HepG2 (cell line): ENCODE results near the gene ABCC1. TPM values are rescaled to one million over a fixed set of nuclear protein-coding genes. Genes with fewer than 3 reads are reported as not detected.

Experiments used
- EP300 ChIP-seq, 3 experiments: sonication (generic) in 1 of 3; formaldehyde crosslinking in 1 of 3; IDR thresholded peaks; 2 replicates each; pipeline versions ENCODE4 v1.5.1 to v1.6.1; 2011 to 2020; ENCODE audit warnings: low read depth in 2 of 3, low read length in 2 of 3, borderline replicate concordance in 1 of 3, improper control_type of control experiment in 1 of 3, mild to moderate bottlenecking in 1 of 3, missing genetic modification reagents in 1 of 3, moderate library complexity in 1 of 3
- NCOR1 ChIP-seq: fragments of 200-600 bp; sonication (generic); IDR thresholded peaks from 2 replicates; pipeline ENCODE4 v1.7.0; 2017; ENCODE audit warnings: antibody characterized with exemption, low read length, borderline replicate concordance
- PHF8 ChIP-seq: sonication (generic); formaldehyde crosslinking; IDR thresholded peaks from 2 replicates; pipeline ENCODE4 v1.5.0; 2020; ENCODE audit warnings: missing genetic modification reagents
- SAP130 ChIP-seq: IDR thresholded peaks from 2 replicates; pipeline ENCODE4 v1.6.1; 2016; ENCODE audit warnings: low read depth
- XBP1 ChIP-seq: sonication (generic); formaldehyde crosslinking; IDR thresholded peaks from 2 replicates; pipeline ENCODE4 v1.5.0; 2020; ENCODE audit warnings: missing genetic modification reagents
- ZMYM4 ChIP-seq: sonication (generic); formaldehyde crosslinking; IDR thresholded peaks from 2 replicates; pipeline ENCODE4 v1.8.1; 2023; ENCODE audit warnings: mild to moderate bottlenecking, missing genetic modification reagents
- ZNF441 ChIP-seq: sonication (generic); formaldehyde crosslinking; IDR thresholded peaks from 2 replicates; pipeline ENCODE4 v1.7.0; 2021; ENCODE audit warnings: missing genetic modification reagents, borderline replicate concordance
- ZNF496 ChIP-seq: sonication (generic); formaldehyde crosslinking; IDR thresholded peaks from 2 replicates; pipeline ENCODE4 v1.8.1; 2023; ENCODE audit warnings: mild to moderate bottlenecking, moderate library complexity, missing genetic modification reagents; ENCODE audit not compliant: insufficient replicate concordance
- ZNF772 ChIP-seq: sonication (generic); formaldehyde crosslinking; IDR thresholded peaks from 2 replicates; pipeline ENCODE4 v1.5.0; 2020; ENCODE audit warnings: mild to moderate bottlenecking, missing genetic modification reagents
- polyA plus RNA-seq, 8 experiments: library from polyadenylated mRNA; depleted of rRNA in 3 of 8; stranded (reverse) in 7 of 8; unstranded in 1 of 8; fragments of >200 nt; fragmentation: Illumina TruSeq in 4 of 8; extraction: Trizol in 4 of 8; gene quantifications; 2 replicates each; pipeline versions ENCODE4 v1.2.1 to v1.2.3, GENCODE V29; 2011 to 2016; ENCODE audit warnings: low read depth in 4 of 8, missing spikeins in 1 of 8, mixed read lengths in 1 of 8; ENCODE audit not compliant: insufficient read depth in 1 of 8
- total RNA-seq, 5 experiments: library from RNA; depleted of rRNA; stranded (reverse); fragments of >200 nt; fragmentation: Illumina TruSeq; extraction: Trizol; gene quantifications; 2 replicates each; pipeline ENCODE4 v1.2.3, GENCODE V29; 2016; ENCODE audit warnings: low read depth in 1 of 5
- TF ChIP-seq, protein P1 (sequence below): sonication (generic); formaldehyde crosslinking; IDR thresholded peaks from 2 replicates; pipeline ENCODE4 v1.5.0; 2020; ENCODE audit warnings: missing genetic modification reagents, mild to moderate bottlenecking, borderline replicate concordance
- TF ChIP-seq, protein P2 (sequence below): IDR thresholded peaks from 2 replicates; pipeline ENCODE4 v1.6.1; 2016; ENCODE audit warnings: missing compliant biosample characterization, missing genetic modification reagents, borderline replicate concordance
- TF ChIP-seq, protein P3 (sequence below): sonication (generic); formaldehyde crosslinking; IDR thresholded peaks from 2 replicates; pipeline ENCODE4 v1.5.1; 2020; ENCODE audit warnings: mild to moderate bottlenecking, missing genetic modification reagents, moderate library complexity
- TF ChIP-seq, protein P4 (sequence below): sonication (generic); formaldehyde crosslinking; IDR thresholded peaks from one replicate; pipeline ENCODE4 v1.5.1; 2020; ENCODE audit warnings: mild to moderate bottlenecking, missing genetic modification reagents; ENCODE audit errors: not compliant biosample characterization

The ABCC1 gene
- total and polyA plus RNA-seq, 2 of the 13 experiments (the other 11 are each of a cell fraction or from before 2014, with no cell fraction given) = 13.0 to 30.6 TPM

DNA sequence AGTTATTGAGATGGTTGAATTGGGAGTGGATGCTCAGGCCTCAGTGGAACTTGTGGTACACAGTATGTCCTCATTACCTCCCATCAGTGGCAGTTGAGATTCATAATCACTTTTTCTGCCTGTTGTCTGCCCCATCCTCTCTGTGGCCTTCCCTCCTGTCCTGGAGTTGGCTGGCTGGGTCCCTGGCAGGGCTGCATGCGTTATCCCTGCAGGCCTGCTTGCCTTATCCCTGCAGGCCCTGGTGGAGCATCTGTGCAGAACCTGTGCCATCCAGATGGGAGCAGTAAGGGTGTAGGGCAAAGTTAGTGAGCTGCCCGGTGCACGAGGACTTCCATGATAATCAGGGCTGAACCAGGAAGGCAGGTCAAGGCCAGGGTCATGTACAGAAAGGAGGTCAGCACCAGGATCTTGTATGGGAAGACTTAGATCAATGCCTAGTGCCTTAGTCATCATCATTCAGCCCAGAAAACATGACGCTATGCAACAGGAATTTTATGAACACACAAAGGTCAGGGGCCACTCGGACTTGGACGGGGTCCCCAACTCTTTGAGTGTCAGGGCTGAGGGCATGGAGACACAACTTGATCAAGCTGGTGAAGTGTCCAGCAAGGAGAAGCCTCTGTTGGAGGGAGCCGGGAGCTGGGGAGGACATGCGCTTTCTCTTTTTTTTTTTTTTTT is 47.2 kb downstream of the ABCC1 start (continued):
- TF ChIP-seq ZNF496 (CRISPR knock-in tag) (no peak), SAP130 (CRISPR knock-in tag) (peak; percentile 96), ZNF772 (peak; percentile 46; the same call in 1 of the 2 replicates), NCOR1 (peak; percentile 96), PHF8 (CRISPR knock-in tag) (peak; percentile 41; the same call in 1 of the 2 replicates), ZNF441 (CRISPR knock-in tag) (peak; percentile 96), ZMYM4 (CRISPR knock-in tag) (peak; percentile 66; the same call in 1 of the 2 replicates), XBP1 (CRISPR knock-in tag) (no peak; the same call in 1 of the 2 replicates), EP300 (IDR thresholded peaks at IDR 0.05; ENCODE audit: low read depth in 2 of 2, low read length in 2 of 2) (peak; percentile 64 to 86; a peak in 3 of 4 replicates), EP300 (CRISPR knock-in tag; IDR thresholded peaks at IDR 0.05; ENCODE audit: borderline replicate concordance) (peak; percentile 93)
- TF ChIP-seq, protein P1, sequence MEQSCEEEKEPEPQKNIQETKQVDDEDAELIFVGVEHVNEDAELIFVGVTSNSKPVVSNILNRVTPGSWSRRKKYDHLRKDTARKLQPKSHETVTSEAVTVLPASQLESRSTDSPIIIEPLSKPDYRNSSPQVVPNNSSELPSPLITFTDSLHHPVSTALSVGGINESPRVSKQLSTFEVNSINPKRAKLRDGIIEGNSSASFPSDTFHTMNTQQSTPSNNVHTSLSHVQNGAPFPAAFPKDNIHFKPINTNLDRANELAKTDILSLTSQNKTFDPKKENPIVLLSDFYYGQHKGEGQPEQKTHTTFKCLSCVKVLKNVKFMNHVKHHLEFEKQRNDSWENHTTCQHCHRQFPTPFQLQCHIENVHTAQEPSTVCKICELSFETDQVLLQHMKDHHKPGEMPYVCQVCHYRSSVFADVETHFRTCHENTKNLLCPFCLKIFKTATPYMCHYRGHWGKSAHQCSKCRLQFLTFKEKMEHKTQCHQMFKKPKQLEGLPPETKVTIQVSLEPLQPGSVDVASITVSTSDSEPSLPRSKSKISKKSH (CRISPR knock-in tag) = 0 out of 2 replicates have a peak, but pooled peaks have one; percentile 41
- TF ChIP-seq, protein P2, sequence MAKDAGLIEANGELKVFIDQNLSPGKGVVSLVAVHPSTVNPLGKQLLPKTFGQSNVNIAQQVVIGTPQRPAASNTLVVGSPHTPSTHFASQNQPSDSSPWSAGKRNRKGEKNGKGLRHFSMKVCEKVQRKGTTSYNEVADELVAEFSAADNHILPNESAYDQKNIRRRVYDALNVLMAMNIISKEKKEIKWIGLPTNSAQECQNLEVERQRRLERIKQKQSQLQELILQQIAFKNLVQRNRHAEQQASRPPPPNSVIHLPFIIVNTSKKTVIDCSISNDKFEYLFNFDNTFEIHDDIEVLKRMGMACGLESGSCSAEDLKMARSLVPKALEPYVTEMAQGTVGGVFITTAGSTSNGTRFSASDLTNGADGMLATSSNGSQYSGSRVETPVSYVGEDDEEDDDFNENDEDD (CRISPR knock-in tag) = peak; percentile 37; the same call in 1 of the 2 replicates
- TF ChIP-seq, protein P3, sequence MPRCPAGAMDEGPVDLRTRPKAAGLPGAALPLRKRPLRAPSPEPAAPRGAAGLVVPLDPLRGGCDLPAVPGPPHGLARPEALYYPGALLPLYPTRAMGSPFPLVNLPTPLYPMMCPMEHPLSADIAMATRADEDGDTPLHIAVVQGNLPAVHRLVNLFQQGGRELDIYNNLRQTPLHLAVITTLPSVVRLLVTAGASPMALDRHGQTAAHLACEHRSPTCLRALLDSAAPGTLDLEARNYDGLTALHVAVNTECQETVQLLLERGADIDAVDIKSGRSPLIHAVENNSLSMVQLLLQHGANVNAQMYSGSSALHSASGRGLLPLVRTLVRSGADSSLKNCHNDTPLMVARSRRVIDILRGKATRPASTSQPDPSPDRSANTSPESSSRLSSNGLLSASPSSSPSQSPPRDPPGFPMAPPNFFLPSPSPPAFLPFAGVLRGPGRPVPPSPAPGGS = 0 out of 2 replicates have a peak, but pooled peaks have one; percentile 71
- TF ChIP-seq, protein P4, sequence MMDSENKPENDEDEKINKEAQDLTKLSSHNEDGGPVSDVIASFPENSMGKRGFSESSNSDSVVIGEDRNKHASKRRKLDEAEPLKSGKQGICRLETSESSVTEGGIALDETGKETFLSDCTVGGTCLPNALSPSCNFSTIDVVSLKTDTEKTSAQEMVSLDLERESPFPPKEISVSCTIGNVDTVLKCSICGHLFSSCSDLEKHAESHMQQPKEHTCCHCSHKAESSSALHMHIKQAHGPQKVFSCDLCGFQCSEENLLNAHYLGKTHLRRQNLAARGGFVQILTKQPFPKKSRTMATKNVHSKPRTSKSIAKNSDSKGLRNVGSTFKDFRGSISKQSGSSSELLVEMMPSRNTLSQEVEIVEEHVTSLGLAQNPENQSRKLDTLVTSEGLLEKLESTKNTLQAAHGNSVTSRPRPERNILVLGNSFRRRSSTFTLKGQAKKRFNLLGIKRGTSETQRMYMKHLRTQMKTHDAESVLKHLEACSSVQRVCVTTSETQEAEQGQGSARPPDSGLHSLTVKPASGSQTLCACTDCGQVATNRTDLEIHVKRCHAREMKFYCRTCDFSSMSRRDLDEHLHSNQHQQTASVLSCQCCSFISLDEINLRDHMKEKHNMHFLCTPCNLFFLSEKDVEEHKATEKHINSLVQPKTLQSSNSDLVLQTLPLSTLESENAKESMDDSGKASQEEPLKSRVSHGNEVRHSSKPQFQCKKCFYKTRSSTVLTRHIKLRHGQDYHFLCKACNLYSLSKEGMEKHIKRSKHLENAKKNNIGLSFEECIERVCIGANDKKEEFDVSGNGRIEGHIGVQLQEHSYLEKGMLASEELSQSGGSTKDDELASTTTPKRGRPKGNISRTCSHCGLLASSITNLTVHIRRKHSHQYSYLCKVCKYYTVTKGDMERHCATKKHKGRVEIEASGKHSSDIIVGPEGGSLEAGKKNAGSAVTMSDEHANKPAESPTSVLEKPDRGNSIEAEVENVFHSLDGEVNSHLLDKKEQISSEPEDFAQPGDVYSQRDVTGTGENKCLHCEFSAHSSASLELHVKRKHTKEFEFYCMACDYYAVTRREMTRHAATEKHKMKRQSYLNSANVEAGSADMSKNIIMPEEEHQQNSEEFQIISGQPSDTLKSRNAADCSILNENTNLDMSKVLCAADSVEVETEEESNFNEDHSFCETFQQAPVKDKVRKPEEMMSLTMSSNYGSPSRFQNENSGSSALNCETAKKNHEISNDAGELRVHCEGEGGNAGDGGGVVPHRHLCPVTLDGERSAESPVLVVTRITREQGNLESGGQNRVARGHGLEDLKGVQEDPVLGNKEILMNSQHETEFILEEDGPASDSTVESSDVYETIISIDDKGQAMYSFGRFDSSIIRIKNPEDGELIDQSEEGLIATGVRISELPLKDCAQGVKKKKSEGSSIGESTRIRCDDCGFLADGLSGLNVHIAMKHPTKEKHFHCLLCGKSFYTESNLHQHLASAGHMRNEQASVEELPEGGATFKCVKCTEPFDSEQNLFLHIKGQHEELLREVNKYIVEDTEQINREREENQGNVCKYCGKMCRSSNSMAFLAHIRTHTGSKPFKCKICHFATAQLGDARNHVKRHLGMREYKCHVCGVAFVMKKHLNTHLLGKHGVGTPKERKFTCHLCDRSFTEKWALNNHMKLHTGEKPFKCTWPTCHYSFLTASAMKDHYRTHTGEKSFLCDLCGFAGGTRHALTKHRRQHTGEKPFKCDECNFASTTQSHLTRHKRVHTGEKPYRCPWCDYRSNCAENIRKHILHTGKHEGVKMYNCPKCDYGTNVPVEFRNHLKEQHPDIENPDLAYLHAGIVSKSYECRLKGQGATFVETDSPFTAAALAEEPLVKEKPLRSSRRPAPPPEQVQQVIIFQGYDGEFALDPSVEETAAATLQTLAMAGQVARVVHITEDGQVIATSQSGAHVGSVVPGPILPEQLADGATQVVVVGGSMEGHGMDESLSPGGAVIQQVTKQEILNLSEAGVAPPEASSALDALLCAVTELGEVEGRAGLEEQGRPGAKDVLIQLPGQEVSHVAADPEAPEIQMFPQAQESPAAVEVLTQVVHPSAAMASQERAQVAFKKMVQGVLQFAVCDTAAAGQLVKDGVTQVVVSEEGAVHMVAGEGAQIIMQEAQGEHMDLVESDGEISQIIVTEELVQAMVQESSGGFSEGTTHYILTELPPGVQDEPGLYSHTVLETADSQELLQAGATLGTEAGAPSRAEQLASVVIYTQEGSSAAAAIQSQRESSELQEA (CRISPR knock-in tag) = no peak
